Measurements from ENCODE around the gene GINS3.

Gene GINS3

DNA sequence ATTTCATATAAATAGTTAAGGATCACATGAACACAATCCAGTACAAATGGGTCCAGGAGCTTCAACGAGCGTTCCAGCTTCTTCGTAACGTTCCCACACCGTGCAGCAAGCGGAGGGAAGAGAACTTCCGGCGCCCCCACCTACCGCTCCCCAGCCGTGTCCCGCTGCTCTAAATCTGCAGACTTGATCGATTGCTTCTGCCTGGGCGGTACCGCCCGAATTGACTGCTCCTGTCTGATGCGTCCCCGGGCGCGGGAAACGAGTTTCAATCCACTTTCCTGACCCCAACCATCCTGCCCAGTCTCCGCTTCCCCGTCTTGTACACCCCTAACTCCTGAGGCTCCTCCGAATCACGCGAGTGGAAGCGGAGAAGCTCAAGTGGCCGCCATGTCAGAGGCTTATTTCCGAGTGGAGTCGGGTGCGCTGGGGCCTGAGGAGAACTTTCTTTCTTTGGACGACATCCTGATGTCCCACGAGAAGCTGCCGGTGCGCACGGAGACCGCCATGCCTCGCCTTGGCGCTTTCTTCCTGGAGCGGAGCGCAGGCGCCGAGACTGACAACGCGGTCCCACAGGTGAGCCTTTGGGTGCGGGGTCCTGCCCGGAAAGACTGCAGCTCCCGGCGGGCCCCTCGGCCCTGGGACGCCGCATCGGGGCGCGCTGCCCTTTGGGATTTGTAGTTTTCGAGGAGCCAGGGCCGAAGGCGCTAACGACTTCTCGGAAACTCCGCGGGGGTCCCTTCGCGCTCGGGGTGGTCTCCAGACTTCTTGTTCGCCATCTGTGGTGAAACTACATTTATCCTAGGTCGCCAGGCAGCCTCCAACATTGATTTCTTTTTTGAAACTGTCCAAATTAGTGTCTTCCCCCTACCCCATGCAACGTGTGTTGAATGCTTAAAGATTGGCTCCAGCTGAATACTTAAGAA is at the start of gene GINS3:
Gene GINS3 (plus strand): TSS at position 257 of the 923 bp plus-strand sequence. CDS start 131 bp downstream, at position 388.
- peak; percentile 87 for DNase-seq

GRCh38 chr16:58343562-58343961 is 48.7 kb upstream of the GINS3 start:
- no peak for DNase-seq

GRCh38 chr16:58345574-58346354 is 46.5 kb upstream of the GINS3 start:
- no peak for DNase-seq

GRCh38 chr16:58346831-58347371 is 45.4 kb upstream of the GINS3 start:
- no peak for DNase-seq

DNA sequence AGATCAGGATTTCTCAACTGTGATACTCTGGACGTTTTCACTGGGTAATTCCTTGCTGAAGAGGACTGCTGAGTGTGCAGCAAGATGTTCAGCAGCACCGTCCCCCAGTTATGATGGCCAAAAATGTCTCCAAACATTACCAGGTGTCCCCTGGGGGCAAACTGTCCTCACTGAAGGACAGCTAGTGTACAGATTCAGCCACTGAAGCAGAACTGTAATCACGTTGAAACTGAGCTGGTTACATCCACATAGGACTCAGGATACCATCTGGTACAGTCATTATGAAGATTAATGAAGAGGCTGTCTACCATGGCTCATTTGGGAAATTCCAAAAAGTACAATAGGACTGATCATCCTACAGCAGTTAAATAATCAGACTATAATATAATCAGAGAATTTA is 43.3 kb upstream of the GINS3 start:
- DNase-seq = no peak

DNA sequence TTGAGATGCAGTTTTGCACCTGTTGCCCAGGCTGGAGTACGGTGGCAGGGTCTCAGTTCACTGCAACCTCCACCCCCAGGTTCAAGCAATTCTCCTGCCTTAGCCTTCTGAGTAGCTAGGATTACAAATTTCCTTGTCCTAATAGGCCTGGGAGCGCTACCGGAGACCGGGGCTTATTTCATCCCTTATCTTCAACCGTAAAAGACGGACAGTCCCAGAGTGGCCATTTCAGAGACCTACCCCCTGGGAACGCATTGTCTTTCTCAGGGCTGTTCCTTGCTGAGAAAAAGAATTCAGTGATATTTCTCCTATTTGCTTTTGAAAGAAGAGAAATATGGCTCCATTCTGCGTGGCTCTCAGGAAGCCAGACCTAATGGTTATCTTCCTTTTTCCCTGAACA is 39.6 kb upstream of the GINS3 start:
- no peak for DNase-seq

DNA sequence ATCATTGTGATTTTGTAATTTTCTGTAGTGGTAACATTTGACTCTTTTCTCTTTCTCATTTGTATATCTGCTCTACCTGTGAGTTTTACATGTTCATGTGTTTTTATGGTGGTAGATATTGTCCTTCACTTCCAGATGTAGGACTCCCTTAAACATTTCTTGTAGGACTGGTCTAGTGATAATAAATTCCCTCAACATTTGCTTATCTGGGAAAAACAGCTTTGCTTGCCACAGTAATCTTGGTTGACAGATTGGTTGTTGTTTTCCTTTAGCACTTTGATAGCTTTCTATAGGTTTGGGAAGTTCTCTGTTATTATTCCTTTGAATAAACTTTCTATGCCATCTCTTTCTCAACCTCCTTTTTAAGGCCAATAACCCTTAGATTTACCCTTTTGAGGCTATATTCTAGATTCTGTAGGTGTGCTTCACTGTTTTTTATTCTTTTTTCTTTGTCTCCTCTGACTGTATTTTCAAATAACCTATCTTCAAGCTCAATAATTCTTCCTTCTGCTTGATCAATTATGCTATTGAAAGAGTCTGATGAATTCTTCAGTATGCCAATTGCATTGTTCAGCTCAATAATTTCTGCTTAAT is 32.1 kb upstream of the GINS3 start:
- DNase-seq = no peak

DNA sequence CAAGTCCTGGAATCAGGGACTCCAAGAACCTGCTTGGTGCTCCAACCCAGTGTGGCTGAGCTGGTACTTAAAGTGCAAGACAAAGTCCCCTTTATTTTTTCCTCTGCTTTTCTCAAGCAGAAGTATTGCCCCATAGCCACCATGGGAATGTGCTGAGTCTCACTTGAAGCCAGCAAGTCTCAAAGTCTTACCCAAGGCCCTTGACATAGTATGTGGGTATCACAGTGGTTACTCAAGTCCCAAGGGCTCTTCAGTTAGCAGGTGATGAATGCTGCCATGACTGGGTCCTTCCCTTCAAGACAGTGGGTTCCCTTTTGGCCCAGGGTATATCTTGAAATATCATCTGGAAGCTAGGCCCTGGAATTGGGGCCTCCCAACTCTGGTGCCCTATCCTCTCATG is 30.5 kb upstream of the GINS3 start:
- no peak for DNase-seq

- DNase-seq = no peak
Observed at GRCh38 chr16:58363746-58364393, 28.4 kb upstream of the GINS3 start.

DNA sequence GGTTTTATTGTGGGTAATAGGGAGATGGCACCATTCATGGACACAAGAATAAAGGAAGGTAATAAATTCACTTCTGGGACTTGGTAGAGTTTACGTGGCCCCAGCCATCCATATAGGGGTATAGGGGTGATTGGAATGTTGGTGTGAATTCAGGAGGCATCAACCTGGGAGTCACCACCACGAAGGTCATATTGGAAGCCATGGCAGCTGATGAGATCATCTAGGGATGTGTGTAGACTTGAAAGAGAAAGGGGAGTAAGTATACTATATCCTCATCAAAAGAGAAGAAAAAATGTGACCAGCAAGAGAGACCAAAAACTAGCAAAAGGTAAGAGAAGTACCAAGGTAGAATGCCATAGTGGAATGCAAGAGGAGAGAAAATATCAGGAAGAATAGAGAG is 26.6 kb upstream of the GINS3 start:
- DNase-seq = no peak

- DNase-seq = no peak
Observed at GRCh38 chr16:58366247-58367031, 25.8 kb upstream of the GINS3 start.

- DNase-seq = no peak
Observed at GRCh38 chr16:58367252-58367651, 25.0 kb upstream of the GINS3 start.

- DNase-seq = no peak
Observed at GRCh38 chr16:58371841-58372240, 20.4 kb upstream of the GINS3 start.

DNA sequence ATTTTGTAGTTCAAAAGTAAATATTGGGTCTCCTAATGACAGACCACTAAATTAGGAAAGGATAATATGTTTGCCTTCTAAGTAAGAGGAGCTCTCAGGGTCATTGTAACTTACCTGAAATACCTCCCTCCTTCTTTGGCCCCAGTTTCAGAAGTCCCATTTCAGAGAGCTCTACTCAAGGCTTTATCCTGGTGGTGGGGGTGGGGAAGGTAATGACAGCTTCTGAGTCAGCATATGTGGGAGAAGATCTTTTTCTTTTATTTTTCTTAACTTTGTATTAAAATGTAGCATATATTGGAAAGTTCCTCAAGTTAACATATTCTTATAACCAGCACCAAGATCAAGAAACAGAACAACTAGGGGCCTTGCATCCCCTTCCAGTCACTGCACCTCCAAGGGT is 16.9 kb upstream of the GINS3 start:
- no peak for DNase-seq

GRCh38 chr16:58377932-58378331 is 14.3 kb upstream of the GINS3 start:
- DNase-seq = no peak

GRCh38 chr16:58378401-58378800 is 13.9 kb upstream of the GINS3 start:
- no peak for DNase-seq

GRCh38 chr16:58379736-58380135 is 12.5 kb upstream of the GINS3 start:
- no peak for DNase-seq

- no peak for DNase-seq
Observed at GRCh38 chr16:58381661-58382060, 10.6 kb upstream of the GINS3 start.

GRCh38 chr16:58384437-58385055 is 7.7 kb upstream of the GINS3 start:
- no peak for DNase-seq

GRCh38 chr16:58385218-58385773 is 7.0 kb upstream of the GINS3 start:
- no peak for DNase-seq

- no peak for DNase-seq
Observed at GRCh38 chr16:58389724-58390123, 2.5 kb upstream of the GINS3 start.

All from activated naive CD4-positive, alpha-beta T cell treated with anti-CD3 and anti-CD28 coated beads, Interleukin-2, amount 50 U/mL, for 16 hours (primary cell).